C4-2B (cell line): ENCODE data around the gene UCN3.

Experiments
- H3K27ac ChIP-seq: fragments of 450-650 bp; 2 replicates; pipeline ENCODE4 v1.5.1; 2017
- ZFX ChIP-seq: fragments of 450-650 bp; IDR thresholded peaks from 2 replicates; pipeline ENCODE4 v1.6.1; 2017
- TF ChIP-seq, protein P1 (sequence below): fragments of 450-650 bp; conservative IDR thresholded peaks from 2 replicates; pipeline ENCODE4 v1.5.1; 2017; ENCODE audit warnings: mild to moderate bottlenecking

UCN3 gene

DNA sequence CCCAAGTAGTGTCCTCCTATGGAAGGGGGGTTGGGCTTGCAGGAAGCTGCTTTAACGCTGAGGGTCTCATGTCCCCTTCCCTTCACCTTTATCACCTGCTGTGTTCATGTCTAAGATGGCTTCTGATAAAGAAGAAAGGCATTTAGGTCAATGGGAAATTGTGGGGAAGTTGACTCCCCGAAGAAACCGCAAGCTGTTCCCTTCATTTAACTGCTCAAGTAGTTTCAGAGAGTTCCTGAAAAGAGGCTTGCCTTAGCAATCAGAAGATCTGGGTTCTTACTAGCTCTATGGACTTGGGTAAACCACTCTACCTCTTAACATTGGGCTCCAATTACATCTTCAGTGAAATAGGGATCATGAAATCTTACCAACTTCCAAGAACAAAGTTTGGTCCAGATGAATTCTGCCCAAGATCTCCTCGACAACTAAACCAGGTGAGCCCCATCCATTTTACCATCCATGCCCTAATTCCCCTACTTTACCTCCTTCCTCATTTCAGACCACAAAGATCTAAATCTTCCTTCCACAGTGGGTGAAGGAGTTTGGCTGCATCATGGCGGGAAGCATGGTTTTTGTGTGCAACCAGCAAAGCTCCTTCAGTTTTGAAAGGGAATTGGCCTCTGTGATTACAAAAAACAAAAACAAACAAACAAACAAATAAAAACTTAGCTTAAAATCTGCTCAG lies 30.4 kb upstream of the UCN3 start:
- H3K27ac ChIP-seq, result no peak overlapping the region
- TF ChIP-seq, protein P1, sequence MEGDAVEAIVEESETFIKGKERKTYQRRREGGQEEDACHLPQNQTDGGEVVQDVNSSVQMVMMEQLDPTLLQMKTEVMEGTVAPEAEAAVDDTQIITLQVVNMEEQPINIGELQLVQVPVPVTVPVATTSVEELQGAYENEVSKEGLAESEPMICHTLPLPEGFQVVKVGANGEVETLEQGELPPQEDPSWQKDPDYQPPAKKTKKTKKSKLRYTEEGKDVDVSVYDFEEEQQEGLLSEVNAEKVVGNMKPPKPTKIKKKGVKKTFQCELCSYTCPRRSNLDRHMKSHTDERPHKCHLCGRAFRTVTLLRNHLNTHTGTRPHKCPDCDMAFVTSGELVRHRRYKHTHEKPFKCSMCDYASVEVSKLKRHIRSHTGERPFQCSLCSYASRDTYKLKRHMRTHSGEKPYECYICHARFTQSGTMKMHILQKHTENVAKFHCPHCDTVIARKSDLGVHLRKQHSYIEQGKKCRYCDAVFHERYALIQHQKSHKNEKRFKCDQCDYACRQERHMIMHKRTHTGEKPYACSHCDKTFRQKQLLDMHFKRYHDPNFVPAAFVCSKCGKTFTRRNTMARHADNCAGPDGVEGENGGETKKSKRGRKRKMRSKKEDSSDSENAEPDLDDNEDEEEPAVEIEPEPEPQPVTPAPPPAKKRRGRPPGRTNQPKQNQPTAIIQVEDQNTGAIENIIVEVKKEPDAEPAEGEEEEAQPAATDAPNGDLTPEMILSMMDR, result no peak
- TF ChIP-seq ZFX, result no peak

DNA sequence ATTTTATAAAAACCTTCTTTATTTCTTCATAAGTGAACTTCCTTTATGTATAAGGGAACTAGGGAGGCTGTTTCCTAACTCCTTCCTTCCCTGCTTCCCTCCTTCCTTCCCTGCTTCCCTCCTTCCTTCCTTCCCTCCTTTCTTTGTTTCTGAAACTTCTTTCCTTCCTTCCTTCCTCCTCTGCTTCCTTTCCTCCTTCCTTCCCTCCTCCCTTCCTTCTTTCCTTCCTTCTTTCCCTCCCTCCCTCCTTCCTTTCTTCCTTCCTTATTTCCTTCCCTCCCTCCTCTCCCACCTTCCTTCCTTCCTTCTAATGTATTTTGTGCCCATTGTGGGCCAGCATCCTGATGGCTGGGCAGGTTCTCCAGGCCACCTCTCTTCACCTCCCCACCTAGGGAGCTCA lies 26.8 kb upstream of the UCN3 start:
- TF ChIP-seq ZFX, result no peak
- TF ChIP-seq, protein P1, result no peak

DNA sequence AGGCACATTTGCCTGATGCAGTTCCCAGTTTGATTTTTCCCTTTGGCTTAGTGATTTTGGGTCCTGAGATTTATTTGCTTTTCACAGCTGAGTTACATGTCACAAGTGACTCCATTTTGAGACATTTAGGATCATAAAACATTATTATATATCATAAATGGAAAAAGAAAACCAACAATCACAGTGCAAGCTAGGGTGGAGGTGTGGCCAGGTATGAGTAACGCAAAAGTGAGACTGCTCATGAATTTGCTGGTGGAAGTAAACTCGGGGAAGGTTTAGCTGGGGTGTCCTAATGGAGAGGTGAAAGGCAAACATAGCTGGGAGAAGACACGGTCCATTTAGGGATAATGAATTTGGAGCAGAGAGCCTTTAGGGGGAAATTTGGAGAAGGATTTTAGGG lies 21.7 kb upstream of the UCN3 start:
- TF ChIP-seq, protein P1, result no peak
- TF ChIP-seq ZFX, result no peak

More for the DNA sequence above, 26.8 kb upstream of the UCN3 start:
- H3K27ac ChIP-seq, result no peak overlapping the region

DNA sequence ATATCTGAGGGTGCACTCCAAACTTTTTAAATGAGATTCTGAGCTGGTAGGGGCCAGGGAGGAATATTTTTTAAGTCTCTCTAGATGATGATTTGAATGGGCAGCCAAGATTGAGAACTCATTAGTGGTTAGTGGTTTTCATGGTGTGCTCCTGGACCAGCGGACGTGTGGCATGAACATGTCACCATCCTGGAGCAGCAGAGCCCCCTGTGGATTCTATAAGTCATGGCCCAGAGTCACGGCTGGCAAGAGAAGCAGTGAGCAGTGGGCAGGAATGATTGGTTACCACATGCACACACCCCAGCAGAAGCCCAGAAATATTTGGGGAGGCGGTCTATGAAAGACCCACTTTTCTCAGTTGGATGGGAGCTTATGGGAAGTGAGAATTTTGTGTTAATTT lies 21.2 kb upstream of the UCN3 start:
- TF ChIP-seq ZFX, result no peak
- TF ChIP-seq, protein P1, result 0 out of 2 replicates have a peak, but pooled peaks have one; percentile 18
- H3K27ac ChIP-seq, result no peak overlapping the region

More for the DNA sequence above, 21.7 kb upstream of the UCN3 start:
- no peak overlapping the region for H3K27ac ChIP-seq

DNA sequence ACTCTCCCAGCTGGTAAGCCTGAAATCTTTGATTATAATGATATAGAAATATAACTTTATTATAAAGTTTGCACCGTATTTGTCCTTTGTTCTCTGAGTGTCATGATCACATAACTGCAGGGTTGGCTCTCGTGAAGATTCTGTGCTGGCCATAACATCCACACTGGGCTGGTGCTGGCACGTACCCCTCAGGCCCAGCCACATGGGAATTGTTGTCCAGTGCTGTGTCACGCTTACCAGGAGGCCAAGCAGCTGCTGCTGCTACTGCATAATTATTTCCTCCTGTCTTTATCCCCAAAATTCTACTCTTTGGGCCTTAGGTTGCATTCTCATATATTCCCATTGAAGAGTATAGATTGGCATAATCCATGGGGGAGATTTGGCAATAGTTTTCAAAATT lies 20.8 kb upstream of the UCN3 start:
- H3K27ac ChIP-seq, result no peak overlapping the region
- TF ChIP-seq, protein P1, result no peak
- TF ChIP-seq ZFX, result no peak

DNA sequence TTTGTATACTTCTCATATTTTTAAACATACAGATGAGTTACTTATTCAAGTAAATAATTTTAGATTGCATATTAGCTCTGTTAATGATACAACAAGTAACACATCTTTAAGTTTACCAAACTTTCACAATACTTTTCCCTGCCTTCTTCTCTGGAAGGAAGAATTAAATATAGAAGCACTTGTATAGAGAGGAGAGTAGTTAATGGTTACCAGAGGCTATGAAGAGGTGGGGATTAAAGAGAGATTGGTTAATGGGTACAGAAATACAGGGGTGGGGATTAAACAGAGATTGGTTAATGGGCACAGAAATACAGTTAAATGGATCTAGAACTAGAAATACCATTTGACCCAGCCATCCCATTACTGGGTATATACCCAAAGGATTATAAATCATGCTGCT lies 20.0 kb upstream of the UCN3 start:
- TF ChIP-seq, protein P1, result no peak
- TF ChIP-seq ZFX, result no peak
- H3K27ac ChIP-seq, result no peak overlapping the region

DNA sequence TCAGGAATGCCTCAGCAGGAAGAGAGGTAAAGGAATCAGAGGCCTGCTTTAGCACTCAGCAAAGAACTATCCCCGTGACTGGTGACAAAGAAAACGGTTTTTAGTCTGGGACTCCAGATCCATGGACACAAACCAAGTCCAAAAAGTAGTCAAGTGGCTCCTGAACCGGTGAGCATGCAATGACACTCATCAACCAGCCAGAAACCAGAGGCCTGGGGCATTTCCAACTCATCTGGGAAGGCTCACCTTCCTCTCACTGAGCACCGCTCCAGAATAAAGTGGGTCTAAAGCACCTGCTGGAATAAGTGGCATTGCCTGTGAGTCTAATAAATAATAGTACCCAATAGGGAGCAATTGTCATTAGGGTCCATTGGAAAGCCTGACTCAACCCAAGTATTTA lies 17.9 kb upstream of the UCN3 start:
- TF ChIP-seq, protein P1, result no peak
- no peak for TF ChIP-seq ZFX
- H3K27ac ChIP-seq, result no peak overlapping the region
